ENCODE measurements around the gene LSM10.

DNA sequence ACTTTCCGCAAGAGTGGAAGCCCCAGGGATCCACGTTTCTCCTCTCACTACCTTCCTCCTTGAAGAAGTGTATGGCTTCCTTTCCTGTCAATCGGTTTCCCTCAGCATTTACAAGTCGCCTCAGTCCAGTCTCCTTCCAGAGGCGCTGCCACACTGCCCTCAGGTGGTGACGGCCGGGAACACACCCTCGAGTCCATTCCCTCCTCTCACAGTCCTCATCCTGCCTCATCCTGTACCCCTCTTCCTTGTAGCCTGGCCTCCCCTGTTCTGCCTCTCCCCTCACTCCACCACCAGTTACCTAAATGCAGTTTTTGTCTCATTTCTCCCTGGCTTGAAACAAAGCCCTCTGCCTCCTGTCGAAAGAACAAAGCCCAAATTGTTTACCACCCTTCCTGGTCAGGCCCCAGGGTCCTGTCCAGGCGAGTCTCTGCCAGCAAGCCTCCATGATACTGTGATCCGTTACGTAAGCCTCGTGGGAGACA lies 23.2 kb upstream of the LSM10 start:
- TF ChIP-seq POLR2AphosphoS5 (IDR thresholded peaks at IDR 0.05) (peak in 1 of 3 donors; percentile 78), EP300 (IDR thresholded peaks at IDR 0.05) (no peak), POLR2A (IDR thresholded peaks at IDR 0.05) (no peak)
- TF ChIP-seq, protein P1, sequence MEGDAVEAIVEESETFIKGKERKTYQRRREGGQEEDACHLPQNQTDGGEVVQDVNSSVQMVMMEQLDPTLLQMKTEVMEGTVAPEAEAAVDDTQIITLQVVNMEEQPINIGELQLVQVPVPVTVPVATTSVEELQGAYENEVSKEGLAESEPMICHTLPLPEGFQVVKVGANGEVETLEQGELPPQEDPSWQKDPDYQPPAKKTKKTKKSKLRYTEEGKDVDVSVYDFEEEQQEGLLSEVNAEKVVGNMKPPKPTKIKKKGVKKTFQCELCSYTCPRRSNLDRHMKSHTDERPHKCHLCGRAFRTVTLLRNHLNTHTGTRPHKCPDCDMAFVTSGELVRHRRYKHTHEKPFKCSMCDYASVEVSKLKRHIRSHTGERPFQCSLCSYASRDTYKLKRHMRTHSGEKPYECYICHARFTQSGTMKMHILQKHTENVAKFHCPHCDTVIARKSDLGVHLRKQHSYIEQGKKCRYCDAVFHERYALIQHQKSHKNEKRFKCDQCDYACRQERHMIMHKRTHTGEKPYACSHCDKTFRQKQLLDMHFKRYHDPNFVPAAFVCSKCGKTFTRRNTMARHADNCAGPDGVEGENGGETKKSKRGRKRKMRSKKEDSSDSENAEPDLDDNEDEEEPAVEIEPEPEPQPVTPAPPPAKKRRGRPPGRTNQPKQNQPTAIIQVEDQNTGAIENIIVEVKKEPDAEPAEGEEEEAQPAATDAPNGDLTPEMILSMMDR (IDR thresholded peaks at IDR 0.05) = peak in 5 of 7 experiments; percentile 88 to 94 (median 91)

All from stomach (tissue), 4 donors.